SW480 (cell line): Measurements from ENCODE around the gene ZNF425.
"Not testable (repeated sequence)": the region's sequence is repeated elsewhere in the genome, so short reads cannot be mapped to it uniquely, and the experiment has no call there.

Experiments
- DNase-seq: peaks from one replicate; pipeline ENCODE4 v3.0.0-alpha.2; 2016; ENCODE audit warnings: low spot score

ZNF425 gene, protein sequence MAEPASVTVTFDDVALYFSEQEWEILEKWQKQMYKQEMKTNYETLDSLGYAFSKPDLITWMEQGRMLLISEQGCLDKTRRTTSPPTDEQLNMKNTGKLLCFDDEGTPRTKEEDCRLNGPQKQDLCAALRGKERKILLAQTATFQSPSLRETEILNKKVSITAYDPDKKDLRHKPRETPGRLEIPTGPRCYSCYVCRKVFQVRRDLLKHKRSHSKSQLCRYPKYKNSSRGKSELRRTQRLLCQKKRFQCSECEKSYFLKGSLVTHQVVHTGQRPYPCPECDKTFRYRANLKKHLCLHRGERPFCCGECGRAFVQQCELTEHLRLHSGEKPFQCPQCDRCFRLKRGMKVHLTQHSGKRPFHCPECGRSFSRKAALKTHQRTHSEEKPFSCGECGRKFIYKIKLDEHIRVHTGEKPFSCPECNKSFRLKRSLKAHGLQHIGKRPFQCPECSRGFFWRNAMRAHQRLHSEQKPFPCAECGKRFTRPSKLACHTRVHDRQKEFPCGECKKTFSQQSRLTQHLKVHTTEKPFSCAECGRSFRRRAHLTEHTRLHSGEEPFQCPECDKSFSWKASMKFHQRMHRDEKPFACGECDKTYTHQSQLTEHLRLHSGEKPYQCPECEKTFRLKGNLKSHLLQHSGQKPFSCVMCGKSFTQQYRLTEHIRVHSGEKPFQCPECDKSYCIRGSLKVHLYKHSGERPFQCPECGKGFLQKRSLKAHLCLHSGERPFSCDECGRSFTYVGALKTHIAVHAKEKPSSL

DNA sequence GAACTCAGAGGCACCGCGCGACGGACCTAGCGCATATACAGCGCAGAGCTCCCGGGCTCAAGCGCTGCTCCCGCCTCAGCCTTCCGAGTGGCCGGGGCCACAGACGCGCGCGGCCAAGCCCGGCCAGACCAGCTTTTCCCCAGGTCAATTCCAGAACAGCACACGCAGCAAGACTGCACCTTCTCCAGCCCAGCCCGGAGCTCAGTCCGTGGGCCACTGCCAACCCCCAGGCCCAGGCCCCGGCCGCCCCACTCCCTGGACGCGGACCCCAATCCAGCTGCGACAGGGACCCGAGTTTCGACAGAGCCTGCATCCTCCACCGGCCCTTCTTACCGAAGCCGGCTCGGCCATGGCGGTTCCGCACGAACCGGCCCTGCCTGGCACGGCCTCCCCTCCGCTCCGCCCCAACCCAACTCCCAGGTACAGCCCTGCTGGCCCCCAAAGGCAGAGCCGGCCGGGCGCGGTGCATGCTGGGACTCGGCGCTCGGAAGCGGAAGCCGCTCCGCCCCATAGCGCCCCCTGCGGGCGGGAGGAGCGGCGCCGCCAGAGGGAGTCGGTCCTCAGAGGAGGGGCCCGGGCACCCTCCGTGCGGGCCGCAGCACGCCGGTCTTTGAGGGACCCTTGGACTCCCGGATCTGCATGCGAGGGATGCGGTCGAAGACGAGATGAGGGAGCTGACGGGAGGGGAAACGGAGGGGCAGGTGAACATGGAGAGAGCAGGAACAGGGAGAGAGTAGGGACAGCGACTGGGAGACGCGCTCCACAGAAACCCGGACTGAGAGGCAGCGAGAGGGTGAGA lies at the start of gene ZNF425:
TSS of gene ZNF425 (minus strand) at position 462 of the 799 bp plus-strand sequence. CDS start at position 351, 111 bp downstream.
- DNase-seq, result peak; percentile 88

DNA sequence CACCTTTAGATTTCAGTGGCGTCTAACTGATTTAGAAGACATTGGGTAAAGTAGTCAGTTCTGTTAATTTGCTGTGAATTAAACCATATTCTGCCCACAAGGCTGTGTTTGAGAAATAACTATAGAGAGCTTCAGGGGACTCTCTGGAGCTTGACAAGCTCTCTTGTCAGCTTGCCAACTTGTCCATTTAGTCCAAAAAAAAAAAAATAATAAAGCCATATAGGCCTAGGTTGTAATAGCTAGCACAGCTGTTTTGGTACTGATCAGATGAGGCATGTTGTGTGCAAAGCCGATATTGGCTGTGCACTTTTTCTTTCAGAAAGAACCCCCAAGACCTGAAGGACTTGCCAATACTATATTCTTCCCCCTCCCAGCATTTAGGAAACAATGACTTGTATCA lies 49.0 kb upstream of the ZNF425 start:
- DNase-seq, result no peak

DNA sequence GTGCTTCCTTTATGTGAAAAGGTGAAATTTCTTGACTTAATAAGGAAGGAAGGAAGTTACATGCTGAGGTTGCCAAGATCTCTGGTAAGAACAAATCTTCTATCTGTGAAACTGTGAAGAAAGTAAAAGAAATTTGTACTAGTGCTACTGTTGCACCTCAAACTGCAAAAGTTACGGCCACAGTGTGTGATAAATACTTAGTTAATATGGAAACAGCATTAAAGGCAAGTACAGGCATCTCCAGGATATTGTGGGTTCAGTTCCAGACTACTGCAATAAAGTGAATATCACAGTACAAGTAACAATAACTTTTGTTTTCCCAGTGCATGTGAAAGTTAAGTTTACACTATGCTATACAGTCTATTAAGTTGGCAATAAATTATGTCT lies 46.4 kb upstream of the ZNF425 start:
- DNase-seq, result no peak

DNA sequence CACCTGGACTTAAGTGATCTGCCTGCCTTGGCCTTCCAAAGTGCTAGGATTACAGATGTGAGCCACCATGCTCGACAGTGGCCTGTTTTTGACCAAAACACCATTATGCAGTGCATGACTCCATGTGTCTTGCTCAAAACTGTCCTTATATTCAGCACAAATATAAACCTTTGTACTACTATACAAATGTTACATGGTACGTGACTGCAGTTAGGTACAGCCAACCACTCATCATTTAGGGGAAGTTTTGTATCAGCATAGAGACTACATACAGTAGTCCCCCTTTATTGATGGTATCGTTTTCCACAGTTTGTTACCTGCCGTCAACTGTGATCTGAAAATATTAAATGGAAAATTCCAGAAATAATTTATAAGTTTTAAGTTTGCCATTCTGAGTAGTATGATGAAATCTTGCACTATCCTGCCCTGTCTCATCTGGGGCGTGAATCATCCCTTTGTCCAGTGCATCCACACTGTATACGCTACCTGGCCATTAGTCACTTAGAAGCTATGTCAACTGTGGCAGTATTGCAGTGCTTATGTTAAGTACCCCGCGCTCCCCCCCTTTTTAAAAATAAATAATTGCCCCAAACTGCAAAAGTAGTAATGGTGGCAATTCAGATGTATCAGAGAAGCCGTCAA lies 45.9 kb upstream of the ZNF425 start:
- peak; percentile 72 for DNase-seq

DNA sequence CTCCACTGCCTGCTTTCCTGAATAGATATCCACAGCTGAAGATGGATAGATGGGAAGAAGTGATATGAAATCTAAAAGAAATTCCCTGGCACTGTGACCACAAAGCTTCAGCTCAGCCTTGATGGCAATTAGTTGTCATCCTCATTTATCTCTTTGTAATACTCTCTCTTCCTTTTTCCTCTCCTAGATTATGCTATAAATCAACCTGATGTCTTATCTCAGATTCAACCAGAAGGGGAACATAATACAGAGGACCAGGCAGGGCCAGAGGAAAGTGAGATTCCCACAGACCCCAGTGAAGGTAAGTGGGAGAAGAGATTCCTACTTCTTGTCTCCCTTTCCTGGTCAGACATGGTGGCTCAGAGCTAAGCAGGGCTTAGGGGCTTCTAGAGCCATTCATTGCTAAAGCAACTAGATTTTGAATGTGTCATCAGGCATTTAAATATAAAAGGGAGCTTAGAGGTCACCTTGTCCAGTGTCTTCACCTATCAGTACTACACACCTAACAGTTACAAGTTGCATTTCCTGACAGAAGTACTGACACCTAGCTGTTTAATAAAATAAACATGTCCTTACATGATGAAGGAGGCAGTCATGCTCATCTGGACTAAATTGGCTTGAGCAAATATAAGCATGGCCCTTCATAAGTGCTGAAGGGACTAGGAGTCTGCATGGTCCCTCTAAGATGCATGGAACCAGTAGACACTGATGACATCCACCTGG lies 40.7 kb upstream of the ZNF425 start:
- no peak for DNase-seq

DNA sequence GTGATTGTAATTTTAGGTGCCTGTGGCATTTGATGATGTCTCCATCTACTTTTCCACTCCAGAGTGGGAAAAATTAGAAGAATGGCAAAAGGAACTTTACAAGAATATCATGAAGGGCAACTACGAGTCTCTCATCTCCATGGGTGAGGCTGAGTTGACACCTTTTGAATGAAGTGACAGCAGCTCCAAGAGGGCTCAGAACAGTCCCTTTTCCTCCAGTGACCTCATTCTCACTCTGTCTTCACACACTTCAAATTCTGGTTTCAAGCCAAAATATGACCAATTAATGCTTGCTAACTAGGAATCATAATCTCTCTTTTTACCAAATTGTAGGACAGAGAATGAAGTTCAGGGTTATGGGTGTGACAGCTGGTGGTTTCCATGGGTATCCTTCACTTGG lies 40.0 kb upstream of the ZNF425 start:
- no peak for DNase-seq

DNA sequence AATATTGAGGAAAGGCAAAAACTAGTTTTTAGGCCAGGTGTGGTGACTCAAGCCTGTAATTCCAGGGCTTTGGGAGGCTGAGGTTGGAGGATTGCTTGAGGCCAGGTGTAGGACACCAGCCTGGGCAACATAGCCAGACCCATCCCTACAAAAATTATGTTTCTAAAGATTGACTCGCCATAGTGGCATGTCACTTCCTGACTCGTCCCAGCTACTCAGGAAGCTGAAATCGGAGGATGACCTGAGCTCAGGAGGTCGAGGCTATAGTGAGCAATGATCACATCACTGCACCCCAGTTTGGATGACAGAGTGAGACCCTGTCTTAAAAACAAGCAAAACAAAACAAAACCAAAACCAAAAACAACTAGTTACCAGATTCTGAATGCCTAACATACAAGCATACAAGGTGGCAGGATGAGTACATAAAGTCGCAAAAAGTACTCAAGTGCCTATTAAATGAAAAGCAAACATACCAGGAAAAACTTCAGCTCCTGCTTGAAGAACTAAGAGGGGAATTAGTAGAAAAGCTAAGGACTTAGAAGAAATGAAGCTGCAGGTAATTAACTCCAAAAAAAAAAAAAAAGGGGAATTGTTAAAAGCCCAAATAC lies 35.2 kb upstream of the ZNF425 start:
- no peak for DNase-seq

DNA sequence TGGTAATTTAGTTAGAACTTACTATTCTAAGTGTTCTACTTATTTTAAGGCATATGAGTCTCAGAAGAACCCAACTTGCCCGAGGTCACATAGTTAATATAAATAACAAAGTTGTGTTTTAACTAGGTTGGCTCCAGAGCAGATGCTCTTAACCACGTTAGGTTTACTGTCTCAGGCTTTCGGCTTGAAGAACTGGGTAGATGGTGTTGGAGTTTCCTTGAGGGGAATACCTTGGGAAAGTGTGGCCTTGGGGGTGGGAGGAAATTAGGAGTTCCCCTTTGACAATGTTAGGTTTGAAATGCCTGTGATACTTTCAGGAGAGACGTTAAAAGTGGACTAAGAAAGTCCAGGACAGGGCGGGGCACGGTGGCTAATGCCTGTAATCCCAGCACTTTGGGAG lies 30.8 kb upstream of the ZNF425 start:
- DNase-seq, result no peak

DNA sequence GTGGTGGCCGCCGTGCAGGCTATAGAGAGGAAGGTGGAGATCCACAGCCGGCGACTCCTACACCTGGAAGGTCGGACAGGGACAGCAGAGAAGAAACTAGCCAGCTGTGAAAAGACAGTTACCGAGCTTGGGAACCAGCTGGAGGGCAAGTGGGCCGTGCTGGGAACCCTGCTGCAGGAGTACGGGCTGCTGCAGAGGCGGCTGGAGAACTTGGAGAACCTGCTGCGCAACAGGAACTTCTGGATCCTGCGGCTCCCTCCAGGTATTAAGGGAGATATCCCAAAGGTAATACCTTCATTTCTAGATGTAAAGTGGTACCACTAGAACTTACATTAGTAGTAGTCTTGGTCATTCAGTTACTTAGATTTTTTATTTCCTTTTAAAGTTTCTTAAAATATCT lies 27.9 kb upstream of the ZNF425 start:
- no peak for DNase-seq

DNA sequence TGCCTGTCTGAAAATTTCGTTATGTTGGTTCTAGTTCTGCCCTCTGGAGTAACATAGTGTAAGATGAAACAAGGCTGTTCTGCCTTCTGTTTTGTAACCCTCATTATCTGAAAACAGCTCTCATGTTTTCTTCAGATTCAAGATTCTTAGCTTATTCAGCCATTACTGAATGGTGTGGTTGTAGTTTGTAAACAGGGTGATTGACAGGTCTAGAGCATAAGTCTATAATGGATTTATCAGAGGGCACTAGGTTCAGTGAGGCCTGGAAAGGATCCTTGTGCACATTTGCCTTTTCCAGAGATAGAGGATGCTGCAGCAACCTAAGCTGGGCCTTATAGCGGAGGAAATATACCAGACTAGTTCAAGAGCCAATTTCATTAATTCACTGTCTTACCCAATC lies 27.2 kb upstream of the ZNF425 start:
- DNase-seq, result no peak

DNA sequence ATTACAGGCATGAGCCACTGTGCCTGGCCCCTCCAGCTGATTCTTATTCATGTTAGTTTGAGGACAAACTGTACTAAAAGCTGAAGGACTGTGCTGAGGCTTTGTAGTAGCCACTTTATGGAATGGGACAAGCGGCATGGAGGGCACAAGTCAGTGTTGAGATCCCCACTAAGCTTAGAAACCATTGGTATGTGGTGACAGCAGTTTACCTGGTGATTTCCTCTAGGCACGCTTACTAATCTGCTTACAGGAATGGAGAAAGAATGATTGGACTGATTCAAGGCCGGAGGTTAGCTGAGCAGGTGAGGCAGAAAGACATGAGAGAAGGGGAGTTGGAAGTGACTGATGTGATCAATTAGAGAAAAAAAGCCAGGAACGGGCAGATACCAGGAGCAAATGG lies 24.9 kb upstream of the ZNF425 start:
- no peak for DNase-seq

DNA sequence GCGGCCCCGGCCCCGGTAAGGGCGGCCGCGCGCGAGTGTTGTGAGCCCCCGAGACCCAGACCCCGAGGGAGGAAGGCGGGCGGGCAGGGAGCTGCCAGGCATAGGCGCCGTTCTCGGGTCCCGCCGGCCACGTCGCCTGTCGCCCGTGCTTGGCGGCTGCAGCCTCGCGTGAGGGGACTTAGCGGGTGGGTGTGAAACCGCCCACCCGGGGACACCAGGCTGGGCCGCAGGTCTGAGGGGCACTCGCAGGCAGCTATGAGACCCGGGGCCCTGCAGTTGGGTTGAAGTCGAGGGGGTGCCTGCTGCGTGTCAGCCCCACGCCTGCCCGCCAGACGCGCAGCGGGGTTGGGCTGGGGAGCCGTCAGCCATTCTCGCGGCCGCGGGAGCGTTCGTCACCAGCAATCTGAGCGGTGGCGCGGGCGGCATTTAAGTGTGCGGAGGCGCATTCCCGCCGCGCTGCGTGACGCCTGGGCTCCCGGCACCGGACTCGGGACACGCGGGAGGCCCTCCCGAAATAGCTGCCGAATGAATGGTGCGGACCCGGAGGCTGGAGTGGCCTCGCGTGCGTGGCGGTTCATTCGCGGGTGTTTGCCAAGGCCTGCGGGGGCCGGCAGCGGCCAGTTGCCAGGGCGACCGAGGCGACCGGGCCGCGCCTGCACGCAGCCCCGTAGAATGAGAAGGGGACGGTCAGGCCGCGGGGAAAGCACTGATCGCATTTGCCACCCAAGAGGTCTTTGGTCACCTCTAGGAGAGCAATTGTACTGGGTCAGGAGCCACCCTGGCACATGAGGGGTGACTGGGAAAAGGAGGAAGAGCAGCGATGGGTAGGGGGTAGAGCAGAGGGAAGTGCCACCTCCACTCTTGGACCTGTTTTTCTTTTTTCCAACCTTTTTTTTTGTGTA lies 21.9 kb upstream of the ZNF425 start:
- DNase-seq, result peak; percentile 48

DNA sequence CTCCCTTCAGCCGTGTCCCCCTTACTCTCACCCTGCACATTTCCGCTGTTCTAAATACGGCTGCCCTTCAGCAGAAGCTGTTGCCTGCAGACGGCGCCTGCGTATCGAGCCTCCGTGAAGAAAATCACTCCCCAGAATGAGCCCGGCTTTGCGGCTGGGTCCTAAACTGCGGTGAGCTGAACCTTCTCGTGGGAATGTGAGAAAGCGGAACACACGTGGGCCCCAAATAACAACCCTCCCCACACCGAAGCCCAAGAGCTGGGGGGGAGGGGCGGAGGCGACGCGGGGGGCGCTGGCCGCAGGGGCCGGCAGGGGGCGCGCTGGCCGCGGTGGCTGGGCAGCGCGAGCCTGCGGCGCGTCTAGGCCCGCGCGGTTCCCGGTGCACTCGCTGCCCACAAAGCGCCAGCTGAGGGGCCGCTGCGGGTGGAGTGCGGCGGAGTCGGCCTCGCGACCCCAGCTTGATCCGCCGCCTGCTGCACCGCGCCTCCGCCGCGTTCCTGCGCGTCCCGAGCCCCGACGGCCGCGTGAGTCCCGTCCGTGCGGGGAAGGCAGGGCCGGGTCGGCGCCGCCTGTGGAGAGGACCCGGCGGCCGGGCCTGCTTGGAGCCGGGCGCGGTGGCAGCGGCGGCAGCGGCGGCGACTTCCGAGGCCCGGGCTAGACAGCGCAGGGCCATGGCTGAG lies 21.1 kb upstream of the ZNF425 start, which contains the start of gene ZNF398:
TSS of gene ZNF398 (plus strand) at position 382 of the 680 bp plus-strand sequence. CDS start at position 672, 290 bp downstream.
- DNase-seq, result peak; percentile 67

DNA sequence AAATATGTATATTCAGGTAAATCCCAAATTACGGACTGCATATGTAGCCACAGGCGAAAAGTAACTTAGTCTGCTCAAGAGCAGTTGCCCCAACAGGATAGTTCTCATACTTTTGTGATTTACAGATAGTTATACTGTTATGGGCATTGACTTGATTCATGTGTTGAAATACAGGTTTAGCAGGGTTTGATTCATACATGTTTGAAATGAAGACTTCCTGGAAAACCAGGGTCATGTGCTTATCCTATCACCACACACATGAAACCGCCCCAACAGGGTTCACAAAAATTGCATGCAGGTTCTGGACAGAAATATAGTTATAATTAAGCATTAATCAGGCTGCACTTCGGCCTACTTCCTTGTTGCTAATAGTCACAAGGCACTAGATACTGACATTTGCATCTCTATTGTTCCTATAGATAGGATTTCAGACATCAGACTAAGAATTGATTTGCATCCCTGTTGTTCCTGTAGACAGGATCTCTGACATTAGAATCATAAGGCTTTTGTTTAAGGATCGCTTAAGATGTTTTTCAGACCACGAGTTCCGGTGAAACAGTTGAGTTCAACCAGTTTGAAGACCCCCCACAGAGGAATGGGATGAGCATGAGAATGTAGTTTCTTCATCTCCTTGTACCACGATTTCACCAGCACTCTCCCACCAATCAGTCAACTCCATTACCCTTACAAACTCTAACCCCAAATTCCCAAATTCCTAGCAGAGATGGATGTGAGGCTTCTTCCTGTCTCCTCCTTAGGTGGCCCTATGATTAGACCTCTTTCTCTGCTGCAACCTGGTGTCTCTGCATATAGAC lies 19.1 kb upstream of the ZNF425 start:
- DNase-seq, result no peak

DNA sequence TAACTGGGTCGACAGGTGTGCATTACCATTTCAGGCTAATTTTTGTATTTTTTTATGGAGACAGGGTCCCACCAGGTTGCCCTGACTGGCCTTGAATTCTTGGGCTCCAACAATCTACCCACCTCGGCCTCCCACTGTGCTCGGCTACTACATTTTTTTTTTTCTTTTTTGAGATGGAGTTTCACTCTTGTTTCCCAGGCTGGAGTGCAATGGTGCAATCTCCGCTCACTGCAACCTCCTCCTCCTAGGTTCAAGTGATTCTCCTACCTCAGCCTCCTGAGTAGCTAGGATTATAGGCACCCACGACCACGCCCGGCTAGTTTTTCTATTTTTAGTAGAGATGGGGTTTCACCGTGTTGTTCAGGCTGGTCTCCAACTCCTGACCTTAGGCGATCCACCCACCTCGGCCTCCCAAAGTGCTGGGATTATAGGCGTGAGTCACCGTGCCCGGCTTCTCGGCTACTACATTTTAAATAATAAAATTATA lies 18.4 kb upstream of the ZNF425 start:
- DNase-seq, result not testable (repeated sequence)

DNA sequence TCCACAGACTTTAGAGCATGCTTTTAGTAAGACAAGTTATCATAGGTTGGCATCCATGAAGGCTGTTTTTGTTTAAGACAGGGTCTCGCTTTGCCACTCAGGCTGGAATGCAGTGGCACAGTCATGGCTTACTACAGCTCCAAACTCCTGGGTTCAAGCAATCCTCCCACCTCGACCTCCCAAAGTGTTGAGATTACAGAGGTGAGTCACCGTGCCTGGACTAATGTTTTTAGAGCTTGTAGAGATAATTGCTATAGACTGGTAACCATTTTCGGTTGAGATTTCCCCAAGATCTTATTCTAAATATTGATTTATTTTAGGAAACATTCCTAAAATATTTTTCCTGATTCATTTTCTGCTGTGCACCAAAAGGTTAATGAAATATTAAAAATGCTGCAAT lies 15.8 kb upstream of the ZNF425 start:
- DNase-seq, result no peak

DNA sequence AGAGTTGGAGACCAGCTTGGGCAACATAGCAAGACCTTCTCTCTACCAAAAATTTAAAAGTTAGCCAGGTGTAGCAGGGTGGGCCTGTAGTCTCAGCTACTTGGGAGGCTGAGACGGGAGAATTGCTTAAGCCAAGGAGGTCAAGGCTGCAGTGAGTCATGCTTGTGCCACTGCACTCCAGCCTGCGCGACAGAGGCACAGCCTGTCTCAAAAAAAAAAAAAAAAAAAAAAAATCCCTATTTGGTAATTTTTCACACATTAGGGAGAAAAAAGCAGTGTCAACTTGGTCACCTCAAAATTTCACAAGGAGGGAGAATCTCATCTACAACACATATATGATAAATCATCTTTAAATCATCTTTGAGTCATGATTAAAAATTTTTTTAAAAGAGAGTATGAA lies 14.7 kb upstream of the ZNF425 start:
- DNase-seq, result no peak

DNA sequence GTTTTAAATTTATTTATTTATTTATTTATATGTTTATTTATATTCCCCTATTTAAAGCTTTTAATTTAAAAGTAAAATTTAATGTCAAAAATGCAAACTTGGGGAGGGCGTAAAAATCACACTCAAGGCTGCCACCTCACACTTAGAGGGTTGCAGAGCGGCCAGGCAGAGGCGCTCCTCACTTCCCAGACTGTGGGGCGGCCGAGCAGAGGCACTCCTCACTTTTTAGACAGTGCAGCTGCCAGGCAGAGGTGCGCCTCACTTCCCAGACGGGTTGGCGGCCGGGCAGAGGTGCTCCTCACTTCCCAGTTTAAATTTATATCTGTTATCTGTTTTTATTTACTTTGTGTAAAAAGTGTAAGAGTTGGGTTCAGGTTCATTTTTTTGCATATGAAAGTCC lies 10.0 kb upstream of the ZNF425 start:
- no peak for DNase-seq
